ENCODE measurements around the gene ANKAR. TPM values are rescaled to one million over a fixed set of nuclear protein-coding genes. Genes with fewer than 3 reads are reported as not detected.

Gene ANKAR
- total RNA-seq, 2 experiments from 2014 or later, result 2.0 to 2.9 TPM

- Histone ChIP-seq H3K79me2 (ENCODE audit: insufficient read depth, low read depth, low read length) (peaks cover 31% of the 10 kb centered on the region), H3K27ac (ENCODE audit: low read depth, low read length, poor library complexity, severe bottlenecking) (peak within 1 kb of the TSS; percentile 38), H3K4me3 (ENCODE audit: low read depth, low read length, poor library complexity, severe bottlenecking) (peak within 1 kb of the TSS; percentile 90), H4K20me1 (ENCODE audit: insufficient read depth, low read length) (peaks cover 13% of the 10 kb centered on the region; the same call in 1 of the 2 replicates), H3K9me2 (ENCODE audit: insufficient read depth, low read length) (no peaks in the 10 kb centered on the region), H3K36me3 (ENCODE audit: insufficient read depth, low read length) (peaks cover 19% of the 10 kb centered on the region), H3K4me1 (ENCODE audit: insufficient read depth, low read length, poor library complexity, severe bottlenecking) (peaks cover 41% of the 10 kb centered on the region), H3K9me3 (ENCODE audit: low read length) (no peaks in the 10 kb centered on the region), H3K4me2 (ENCODE audit: low read length) (peak within 1 kb of the TSS; percentile 93), H2AFZ (ENCODE audit: low read length) (peak within 1 kb of the TSS; percentile 96)
- DNase-seq (ENCODE audit: low spot score), result peak; percentile 100
- TSS peak; percentile 78 for BruUV-seq (replicated peaks)
- ChIA-PET POLR2A (interaction anchor here (0.6 to 3.0 kb wide), 19 partner anchors 9 to 1165 kb away, joined by 3 to 16 read pairs (median 3); partner anchors contain the start of genes OSGEPL1 and WDR75), CTCF (ENCODE audit: unreplicated experiment) (interaction anchor here (0.6 to 1.5 kb wide), 8 partner anchors 10 to 411 kb away, joined by 3 to 4 read pairs (median 4); partner anchors contain the start of gene OSGEPL1)
- no peak for TF ChIP-seq EZH2phosphoT487 (IDR thresholded peaks at IDR 0.05; ENCODE audit: borderline replicate concordance, low read depth, low read length)
- TF ChIP-seq CTCF (conservative IDR thresholded peaks at IDR 0.05; ENCODE audit: low read length), result peak; percentile 99
- intact Hi-C loops (cut with micrococcal nuclease; ENCODE audit: unreplicated experiment), result loop anchor here (1.0 to 5.0 kb wide), 7 partner anchors 37 to 871 kb away; partner anchors contain the start of genes HIBCH, NEMP2, ORMDL1 and OSGEPL1
These were observed 13.1 kb upstream of the ANKAR start, which contains the start of gene ASNSD1 for GRCh38 chr2:189661148-189661956. Gene ASNSD1, plus strand, starts transcription at chr2:189661459. Its CDS starts 4,674 bp downstream, at chr2:189666133.

- H3K4me3 ChIP-seq (ENCODE audit: low read depth, low read length, poor library complexity, severe bottlenecking), result peak overlapping the region; percentile 90
- H3K9me2 ChIP-seq (ENCODE audit: insufficient read depth, low read length), result no peaks in the 10 kb centered on the region
- intact Hi-C loops (cut with micrococcal nuclease; ENCODE audit: unreplicated experiment), result loop anchor here (1.0 to 5.0 kb wide), 7 partner anchors 36 to 870 kb away; partner anchors contain the start of genes HIBCH, NEMP2, ORMDL1 and OSGEPL1
- ChIA-PET CTCF (ENCODE audit: unreplicated experiment) (interaction anchor here (1.4 to 1.5 kb wide), 2 partner anchors 10 to 33 kb away, joined by 3 to 4 read pairs; no protein-coding TSS in a partner anchor), POLR2A (interaction anchor here (0.7 to 3.0 kb wide), 17 partner anchors 8 to 516 kb away, joined by 3 to 16 read pairs (median 3); partner anchors contain the start of genes OSGEPL1 and WDR75)
- peaks cover 25% of the 10 kb centered on the region for H3K36me3 ChIP-seq (ENCODE audit: insufficient read depth, low read length)
- H2AFZ ChIP-seq (ENCODE audit: low read length), result peak overlapping the region; percentile 89; the same call in 1 of the 2 replicates
- no peaks in the 10 kb centered on the region for H3K9me3 ChIP-seq (ENCODE audit: low read length)
- peak overlapping the region; percentile 38 for H3K27ac ChIP-seq (ENCODE audit: low read depth, low read length, poor library complexity, severe bottlenecking)
- peaks cover 13% of the 10 kb centered on the region; the same call in 1 of the 2 replicates for H4K20me1 ChIP-seq (ENCODE audit: insufficient read depth, low read length)
- TF ChIP-seq CTCF (conservative IDR thresholded peaks at IDR 0.05; ENCODE audit: low read length) (no peak), EZH2phosphoT487 (IDR thresholded peaks at IDR 0.05; ENCODE audit: borderline replicate concordance, low read depth, low read length) (no peak)
- peak; percentile 25 for DNase-seq (ENCODE audit: low spot score)
- peak overlapping the region; percentile 93 for H3K4me2 ChIP-seq (ENCODE audit: low read length)
- H3K4me1 ChIP-seq (ENCODE audit: insufficient read depth, low read length, poor library complexity, severe bottlenecking), result peaks cover 41% of the 10 kb centered on the region
- H3K79me2 ChIP-seq (ENCODE audit: insufficient read depth, low read depth, low read length), result peaks cover 31% of the 10 kb centered on the region
- no TSS peak for BruUV-seq (replicated peaks)
These were observed 12.5 kb upstream of the ANKAR start for GRCh38 chr2:189661957-189662321.

All from OCI-LY7 (cell line).